ENCODE measurements around the gene SYNJ2.

SYNJ2 gene

GRCh38 chr6:158027590-158028285, 46.1 kb downstream of the SYNJ2 start:
- Histone ChIP-seq H3K79me2 (ENCODE audit: low read length) (0 out of 2 replicates have a peak, but pooled peaks cover 5% of the 10 kb centered on the region), H3K4me2 (ENCODE audit: low read length) (no peak overlapping the region)

GRCh38 chr6:158028421-158028820, 46.8 kb downstream of the SYNJ2 start:
- H3K27ac ChIP-seq (ENCODE audit: low read length) = no peak overlapping the region
- no peak overlapping the region for H3K4me2 ChIP-seq (ENCODE audit: low read length)
- H3K9ac ChIP-seq (ENCODE audit: low read length) = no peak overlapping the region
- TF ChIP-seq CTCF (IDR thresholded peaks at IDR 0.05; ENCODE audit: low read depth, low read length) (no peak), EZH2phosphoT487 (IDR thresholded peaks at IDR 0.05; ENCODE audit: low read depth) (no peak)
- no peak overlapping the region for H2AFZ ChIP-seq (ENCODE audit: low read depth, low read length)
- H3K4me3 ChIP-seq (ENCODE audit: low read length) = no peak overlapping the region
- H3K36me3 ChIP-seq (replicated peaks; ENCODE audit: low read depth, low read length) = peaks cover 5% of the 10 kb centered on the region
- H3K27me3 ChIP-seq (ENCODE audit: low read depth, low read length) = no peaks in the 10 kb centered on the region
- H3K79me2 ChIP-seq (ENCODE audit: low read length) = 0 out of 2 replicates have a peak, but pooled peaks cover 5% of the 10 kb centered on the region
- no peaks in the 10 kb centered on the region for H3K9me3 ChIP-seq (ENCODE audit: insufficient read depth, low read length)
- H4K20me1 ChIP-seq (ENCODE audit: insufficient read depth, low read length) = no peaks in the 10 kb centered on the region
- H3K4me1 ChIP-seq (ENCODE audit: low read length) = peaks cover 20% of the 10 kb centered on the region

More at GRCh38 chr6:158027590-158028285, 46.1 kb downstream of the SYNJ2 start:
- peaks cover 20% of the 10 kb centered on the region for H3K4me1 ChIP-seq (ENCODE audit: low read length)
- no peaks in the 10 kb centered on the region for H3K9me3 ChIP-seq (ENCODE audit: insufficient read depth, low read length)
- H3K27me3 ChIP-seq (ENCODE audit: low read depth, low read length) = no peaks in the 10 kb centered on the region
- H4K20me1 ChIP-seq (ENCODE audit: insufficient read depth, low read length) = no peaks in the 10 kb centered on the region
- no peak overlapping the region for H3K27ac ChIP-seq (ENCODE audit: low read length)
- H3K36me3 ChIP-seq (replicated peaks; ENCODE audit: low read depth, low read length) = peaks cover 5% of the 10 kb centered on the region
- H3K4me3 ChIP-seq (ENCODE audit: low read length) = no peak overlapping the region
- no peak for TF ChIP-seq EZH2phosphoT487 (IDR thresholded peaks at IDR 0.05; ENCODE audit: low read depth)
- TF ChIP-seq CTCF (IDR thresholded peaks at IDR 0.05; ENCODE audit: low read depth, low read length) = no peak
- H3K9ac ChIP-seq (ENCODE audit: low read length) = no peak overlapping the region
- no peak overlapping the region for H2AFZ ChIP-seq (ENCODE audit: low read depth, low read length)

GRCh38 chr6:158028876-158029275, 47.2 kb downstream of the SYNJ2 start:
- H3K4me2 ChIP-seq (ENCODE audit: low read length) = no peak overlapping the region
- H3K27me3 ChIP-seq (ENCODE audit: low read depth, low read length) = no peaks in the 10 kb centered on the region
- H4K20me1 ChIP-seq (ENCODE audit: insufficient read depth, low read length) = no peaks in the 10 kb centered on the region
- H3K9ac ChIP-seq (ENCODE audit: low read length) = no peak overlapping the region
- 0 out of 2 replicates have a peak, but pooled peaks cover 5% of the 10 kb centered on the region for H3K79me2 ChIP-seq (ENCODE audit: low read length)
- no peak overlapping the region for H3K4me3 ChIP-seq (ENCODE audit: low read length)
- peaks cover 5% of the 10 kb centered on the region for H3K36me3 ChIP-seq (replicated peaks; ENCODE audit: low read depth, low read length)
- H3K4me1 ChIP-seq (ENCODE audit: low read length) = peaks cover 20% of the 10 kb centered on the region
- TF ChIP-seq CTCF (IDR thresholded peaks at IDR 0.05; ENCODE audit: low read depth, low read length) (no peak), EZH2phosphoT487 (IDR thresholded peaks at IDR 0.05; ENCODE audit: low read depth) (no peak)
- H3K9me3 ChIP-seq (ENCODE audit: insufficient read depth, low read length) = no peaks in the 10 kb centered on the region
- H3K27ac ChIP-seq (ENCODE audit: low read length) = no peak overlapping the region
- no peak overlapping the region for H2AFZ ChIP-seq (ENCODE audit: low read depth, low read length)

- Histone ChIP-seq H3K4me2 (ENCODE audit: low read length) (no peak overlapping the region), H3K4me3 (ENCODE audit: low read length) (no peak overlapping the region), H4K20me1 (ENCODE audit: insufficient read depth, low read length) (no peaks in the 10 kb centered on the region), H3K27ac (ENCODE audit: low read length) (no peak overlapping the region), H3K27me3 (ENCODE audit: low read depth, low read length) (no peaks in the 10 kb centered on the region), H2AFZ (ENCODE audit: low read depth, low read length) (no peak overlapping the region), H3K36me3 (replicated peaks; ENCODE audit: low read depth, low read length) (peaks cover 5% of the 10 kb centered on the region), H3K9me3 (ENCODE audit: insufficient read depth, low read length) (no peaks in the 10 kb centered on the region), H3K4me1 (ENCODE audit: low read length) (peaks cover 20% of the 10 kb centered on the region), H3K9ac (ENCODE audit: low read length) (no peak overlapping the region), H3K79me2 (ENCODE audit: low read length) (0 out of 2 replicates have a peak, but pooled peaks cover 5% of the 10 kb centered on the region)
- TF ChIP-seq CTCF (IDR thresholded peaks at IDR 0.05; ENCODE audit: low read depth, low read length) (no peak), EZH2phosphoT487 (IDR thresholded peaks at IDR 0.05; ENCODE audit: low read depth) (no peak)
Observed at GRCh38 chr6:158029668-158030230, 48.1 kb downstream of the SYNJ2 start.
